ENCODE data around the gene APPL2.
"Not testable (repeated sequence)": the region's sequence is repeated elsewhere in the genome, so short reads cannot be mapped to it uniquely, and the experiment has no call there.

- not testable (repeated sequence) for TF ChIP-seq CTCF (IDR thresholded peaks at IDR 0.05; ENCODE audit: poor library complexity, severe bottlenecking); SMC3 (conservative IDR thresholded peaks at IDR 0.05; ENCODE audit: poor library complexity); EZH2 (IDR thresholded peaks at IDR 0.05; ENCODE audit: borderline replicate concordance, insufficient read depth, low read length, poor library complexity, severe bottlenecking); RAD21 (conservative IDR thresholded peaks at IDR 0.05); REST (IDR thresholded peaks at IDR 0.05; ENCODE audit: borderline replicate concordance)
These were observed 20.5 kb upstream of the APPL2 start for GRCh38 chr12:105256431-105256830.
